Measurements from ENCODE around the gene SPDL1. TPM values are rescaled to one million over a fixed set of nuclear protein-coding genes. Genes with fewer than 3 reads are reported as not detected.

Gene SPDL1
- total and polyA plus RNA-seq, 2 of the 8 experiments (the other 6 are each of a cell fraction or from before 2014, with no cell fraction given), result 16.9 to 44.5 TPM

DNA sequence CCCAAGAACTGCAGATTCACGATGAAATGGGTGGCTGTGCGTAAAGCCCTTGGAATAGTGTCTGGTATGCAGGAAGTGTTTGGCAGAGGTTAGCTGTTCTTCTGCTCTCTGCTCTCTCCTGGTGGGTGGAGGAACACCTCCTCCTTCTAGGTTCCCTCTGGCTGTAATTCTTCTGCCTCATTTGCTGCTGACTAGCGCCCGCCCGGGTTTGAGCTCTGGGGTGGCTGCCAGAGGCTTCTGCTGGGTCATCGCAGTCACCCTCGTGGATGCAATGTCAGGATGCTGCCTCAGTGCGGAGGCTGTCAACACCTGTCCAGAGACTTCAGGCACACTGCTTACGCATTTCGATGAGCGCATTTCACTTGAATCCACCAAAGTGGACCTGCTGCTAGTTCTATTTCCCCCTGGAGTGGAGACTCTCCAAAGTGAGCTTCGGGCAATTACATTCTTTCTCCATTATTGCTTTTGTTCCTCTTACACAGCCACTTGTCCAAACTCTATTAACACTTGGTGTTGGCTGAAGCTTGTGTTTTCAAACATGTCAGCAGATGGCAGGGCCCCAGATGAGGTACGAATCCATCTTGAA is 65.2 kb downstream of the SPDL1 start:
- no peak overlapping the region for H3K4me2 ChIP-seq (ENCODE audit: insufficient read depth in 1 of 2, low read depth in 2 of 2, low read length in 2 of 2)
- H4K91ac ChIP-seq (replicated peaks; ENCODE audit: insufficient read length, low read length), result no peak overlapping the region
- TF ChIP-seq MAFK (IDR thresholded peaks at IDR 0.05; ENCODE audit: low read depth, low read length) (no peak), POU5F1 (IDR thresholded peaks at IDR 0.05; ENCODE audit: low read depth, low read length) (no peak), CBX8 (IDR thresholded peaks at IDR 0.05; ENCODE audit: borderline replicate concordance, low read depth, low read length) (no peak)
- no peak overlapping the region for H3K9ac ChIP-seq (replicated peaks in 1 of 4; ENCODE audit: extremely low read depth in 1 of 4, low read depth in 3 of 4, low read length in 3 of 4)
- no peak overlapping the region for H3K27ac ChIP-seq (ENCODE audit: low read depth, low read length)
- FAIRE-seq (no peak), DNase-seq (ENCODE audit: low read depth in 1 of 2, low spot score in 2 of 2) (no peak)
- ChIA-PET CTCF (ENCODE audit: partially characterized antibody) (no interaction called here), POLR2A (ENCODE audit: partially characterized antibody) (no interaction called here)
- H3K14ac ChIP-seq (ENCODE audit: insufficient read length), result no peak overlapping the region
- H2AK5ac ChIP-seq (ENCODE audit: low read depth, low read length), result no peak overlapping the region
- H4K8ac ChIP-seq (ENCODE audit: extremely low read depth, insufficient read depth, low read length), result no peak overlapping the region
- no peak overlapping the region; the same call in 1 of the 2 replicates for H2BK12ac ChIP-seq (ENCODE audit: low read depth, low read length)
- 97% methylated on average over 13 of the region's 13 CpGs; no CpG with 5 or more reads in 1 of the 2 experiments for WGBS, 2 experiments (ENCODE audit: extremely low coverage in 1 of 2, insufficient coverage in 1 of 2, insufficient read length in 1 of 2, insufficient replicate concordance in 2 of 2, low coverage in 1 of 2, low lambda C conversion rate in 2 of 2, missing lambda C conversion rate in 1 of 2)
- no peak overlapping the region for H3K56ac ChIP-seq (replicated peaks; ENCODE audit: insufficient read length, low read depth, low read length)
- no peaks in the 10 kb centered on the region for H3K9me3 ChIP-seq (ENCODE audit: insufficient read depth in 2 of 2, low read depth in 1 of 2, low read length in 1 of 2)
- no peak overlapping the region for H3K23ac ChIP-seq (ENCODE audit: insufficient read length)
- no peak overlapping the region for H2BK20ac ChIP-seq (ENCODE audit: low read length)
- no peaks in the 10 kb centered on the region for H3K4me1 ChIP-seq (replicated peaks in 1 of 4; ENCODE audit: control insufficient read depth in 3 of 4, insufficient read depth in 4 of 4, low read length in 3 of 4)
- H3K27me3 ChIP-seq (replicated peaks in 1 of 4; ENCODE audit: control insufficient read depth in 3 of 4, extremely low read depth in 1 of 4, insufficient read depth in 3 of 4, low read length in 3 of 4), result peaks cover 0 to 3% (median 0%) of the 10 kb centered on the region in 4 experiments; a peak in 1 of 7 replicates
- no peak overlapping the region for H3K4me3 ChIP-seq (ENCODE audit: extremely low read depth in 1 of 4, insufficient read depth in 2 of 4, low read depth in 3 of 4, low read length in 4 of 4)
- no peaks in the 10 kb centered on the region; the same call in 1 of the 2 replicates for H3K23me2 ChIP-seq (ENCODE audit: low read depth, low read length)
- no peak overlapping the region for H3K18ac ChIP-seq (ENCODE audit: extremely low read depth, low read length)
- H2AFZ ChIP-seq (ENCODE audit: low read length), result no peak overlapping the region
- H2BK5ac ChIP-seq (ENCODE audit: low read depth, low read length), result no peak overlapping the region
- no peaks in the 10 kb centered on the region for H3K36me3 ChIP-seq (ENCODE audit: control insufficient read depth in 2 of 4, insufficient read depth in 4 of 4, low read length in 3 of 4)
- no peaks in the 10 kb centered on the region for H3K79me2 ChIP-seq (ENCODE audit: control insufficient read depth in 1 of 2, insufficient read depth in 2 of 2, low read length in 2 of 2)
- no peak overlapping the region for H2BK15ac ChIP-seq (ENCODE audit: low read length)
- H3K4ac ChIP-seq (replicated peaks; ENCODE audit: insufficient read length, low read depth, low read length), result no peak overlapping the region
- H2BK120ac ChIP-seq (replicated peaks; ENCODE audit: low read depth, low read length), result no peak overlapping the region
- H4K5ac ChIP-seq (ENCODE audit: insufficient read length, low read depth, low read length), result no peak overlapping the region
- H4K20me1 ChIP-seq (replicated peaks in 1 of 2; ENCODE audit: control insufficient read depth in 1 of 2, insufficient read depth in 2 of 2, low read length in 2 of 2), result no peaks in the 10 kb centered on the region
- H3K79me1 ChIP-seq (ENCODE audit: low read depth, low read length), result no peaks in the 10 kb centered on the region
